Bronchial epithelial cell (primary cell): Measurements from ENCODE around the gene AFF1. TPM values are rescaled to one million over a fixed set of nuclear protein-coding genes. Genes with fewer than 3 reads are reported as not detected.
"Not testable (repeated sequence)": the region's sequence is repeated elsewhere in the genome, so short reads cannot be mapped to it uniquely, and the experiment has no call there.

Experiments
- DNase-seq: peaks from one replicate; pipeline ENCODE4 v3.0.0-alpha.2; 2010; ENCODE audit warnings: low read depth
- FAIRE-seq: peaks from 2 replicates; lab custom pipeline; 2011; peaks lifted over from hg19 to GRCh38; lab: Jason Lieb, UNC
- H3K27me3 ChIP-seq: 2 replicates; pipeline ENCODE4 v1.5.1; 2011; ENCODE audit warnings: low read length; ENCODE audit not compliant: control insufficient read depth, insufficient read depth
- H3K36me3 ChIP-seq: 2 replicates; pipeline ENCODE4 v1.5.1; 2011; ENCODE audit warnings: low read length; ENCODE audit not compliant: control insufficient read depth, insufficient read depth
- H3K4me3 ChIP-seq: 2 replicates; pipeline ENCODE4 v1.5.1; 2011; ENCODE audit warnings: mild to moderate bottlenecking, low read depth, low read length, control low read depth
- total RNA-seq: library from RNA; depleted of rRNA; stranded (reverse); fragments of >200 nt; gene quantifications from 2 replicates; pipeline ENCODE4 v1.2.1, GENCODE V29; 2014
- TF ChIP-seq, protein P1 (sequence below): IDR thresholded peaks from 2 replicates; pipeline ENCODE4 v1.5.1; 2011; ENCODE audit warnings: mild to moderate bottlenecking, moderate library complexity, low read length, control low read depth, inconsistent platforms; ENCODE audit not compliant: insufficient read depth, severe bottlenecking

Gene AFF1
- total RNA-seq, 1 donor from 2014 or later, result 9.2 TPM

GRCh38 chr4:86980230-86980629, 45.4 kb downstream of the AFF1 start:
- H3K4me3 ChIP-seq, result no peak overlapping the region
- DNase-seq (no peak), FAIRE-seq (no peak)
- H3K27me3 ChIP-seq, result no peaks in the 10 kb centered on the region
- no peaks in the 10 kb centered on the region for H3K36me3 ChIP-seq
- TF ChIP-seq, protein P1, sequence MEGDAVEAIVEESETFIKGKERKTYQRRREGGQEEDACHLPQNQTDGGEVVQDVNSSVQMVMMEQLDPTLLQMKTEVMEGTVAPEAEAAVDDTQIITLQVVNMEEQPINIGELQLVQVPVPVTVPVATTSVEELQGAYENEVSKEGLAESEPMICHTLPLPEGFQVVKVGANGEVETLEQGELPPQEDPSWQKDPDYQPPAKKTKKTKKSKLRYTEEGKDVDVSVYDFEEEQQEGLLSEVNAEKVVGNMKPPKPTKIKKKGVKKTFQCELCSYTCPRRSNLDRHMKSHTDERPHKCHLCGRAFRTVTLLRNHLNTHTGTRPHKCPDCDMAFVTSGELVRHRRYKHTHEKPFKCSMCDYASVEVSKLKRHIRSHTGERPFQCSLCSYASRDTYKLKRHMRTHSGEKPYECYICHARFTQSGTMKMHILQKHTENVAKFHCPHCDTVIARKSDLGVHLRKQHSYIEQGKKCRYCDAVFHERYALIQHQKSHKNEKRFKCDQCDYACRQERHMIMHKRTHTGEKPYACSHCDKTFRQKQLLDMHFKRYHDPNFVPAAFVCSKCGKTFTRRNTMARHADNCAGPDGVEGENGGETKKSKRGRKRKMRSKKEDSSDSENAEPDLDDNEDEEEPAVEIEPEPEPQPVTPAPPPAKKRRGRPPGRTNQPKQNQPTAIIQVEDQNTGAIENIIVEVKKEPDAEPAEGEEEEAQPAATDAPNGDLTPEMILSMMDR, result no peak

DNA sequence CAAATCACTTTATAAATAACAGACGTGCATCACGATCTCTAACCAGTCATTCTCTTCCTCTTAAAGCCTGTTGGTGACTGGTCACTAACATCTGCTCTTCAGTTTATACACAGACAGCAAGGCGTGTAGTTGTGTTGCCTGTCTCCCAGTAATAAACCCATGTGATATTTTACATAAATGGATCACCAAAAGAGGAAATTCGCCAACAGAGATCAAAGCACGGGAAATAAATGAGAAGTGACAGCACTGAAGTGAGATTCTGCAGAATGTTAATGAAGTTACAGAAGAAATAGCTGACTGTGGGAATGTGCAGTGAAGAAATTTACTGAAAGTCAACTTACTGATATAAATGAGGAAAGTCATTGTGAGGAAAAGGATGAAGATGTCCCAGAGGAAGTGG, 47.0 kb downstream of the AFF1 start:
- Histone ChIP-seq H3K36me3 (no peaks in the 10 kb centered on the region), H3K27me3 (no peaks in the 10 kb centered on the region), H3K4me3 (no peak overlapping the region)
- no peak for FAIRE-seq
- TF ChIP-seq, protein P1, result no peak
- no peak for DNase-seq

DNA sequence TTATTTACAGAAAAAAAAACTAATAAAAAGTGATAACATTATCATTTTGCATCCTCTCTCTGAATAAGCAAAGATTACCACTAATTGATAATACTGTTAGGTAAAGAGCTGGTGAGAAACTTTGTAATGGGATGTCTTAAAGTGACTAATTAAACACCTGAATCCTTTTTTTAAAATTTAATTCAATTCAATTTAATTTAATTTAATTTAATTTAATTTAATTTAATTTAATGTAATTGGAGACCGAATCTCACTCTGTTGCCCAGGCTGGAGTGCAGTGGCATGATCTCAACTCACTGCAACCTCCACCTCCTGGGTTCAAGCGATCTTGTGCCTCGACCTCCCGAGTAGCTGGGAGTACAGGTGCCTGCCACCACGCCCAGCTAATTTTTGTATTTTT, 51.0 kb downstream of the AFF1 start:
- H3K27me3 ChIP-seq, H3K36me3 ChIP-seq, DNase-seq, FAIRE-seq, H3K4me3 ChIP-seq: not testable (repeated sequence)

DNA sequence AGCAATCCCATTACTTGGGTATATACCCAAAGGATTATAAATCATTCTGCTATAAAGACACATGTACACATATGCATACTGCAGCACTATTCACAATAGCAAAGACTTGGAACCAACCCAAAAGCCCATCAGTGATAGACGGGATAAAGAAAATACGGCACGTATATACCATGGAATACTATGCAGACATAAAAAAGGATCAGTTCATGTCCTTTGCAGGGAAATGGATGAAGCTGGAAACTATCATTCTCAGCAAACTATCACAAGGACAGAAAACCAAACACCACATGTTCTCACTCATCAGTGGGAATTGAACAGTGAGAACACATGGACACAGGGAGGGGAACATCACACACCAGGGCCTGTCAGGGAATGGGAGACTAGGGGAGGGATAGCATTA, 54.8 kb downstream of the AFF1 start:
- not testable (repeated sequence) for H3K4me3 ChIP-seq, H3K36me3 ChIP-seq, FAIRE-seq, H3K27me3 ChIP-seq, DNase-seq

- FAIRE-seq (no peak), DNase-seq (no peak)
- Histone ChIP-seq H3K4me3 (no peak overlapping the region), H3K27me3 (no peaks in the 10 kb centered on the region), H3K36me3 (peaks cover 3% of the 10 kb centered on the region)
- TF ChIP-seq, protein P1, result no peak
Observed at GRCh38 chr4:86990510-86990909, 55.7 kb downstream of the AFF1 start.

GRCh38 chr4:86991994-86992393, 57.2 kb downstream of the AFF1 start:
- H3K27me3 ChIP-seq, result no peaks in the 10 kb centered on the region
- FAIRE-seq, result no peak
- peaks cover 3% of the 10 kb centered on the region for H3K36me3 ChIP-seq
- no peak overlapping the region for H3K4me3 ChIP-seq
- TF ChIP-seq, protein P1, result no peak
- DNase-seq, result no peak

GRCh38 chr4:86993909-86994681, 59.3 kb downstream of the AFF1 start:
- FAIRE-seq, result no peak
- H3K4me3 ChIP-seq, result no peak overlapping the region
- DNase-seq, result no peak
- TF ChIP-seq, protein P1, result no peak
- H3K27me3 ChIP-seq, result no peaks in the 10 kb centered on the region
- peaks cover 5% of the 10 kb centered on the region for H3K36me3 ChIP-seq
